ENCODE data around the gene TRPM3.

Gene TRPM3

GRCh38 chr9:70987986-70988385 is 133.4 kb downstream of the TRPM3 start:
- no peak overlapping the region for H3K4me3 ChIP-seq (replicated peaks; ENCODE audit: insufficient read depth, low read length)
- no peak for TF ChIP-seq POLR2AphosphoS5 (IDR thresholded peaks at IDR 0.05; ENCODE audit: low read depth)
- TF ChIP-seq CTCF (IDR thresholded peaks at IDR 0.05; ENCODE audit: insufficient read depth, low read length), result no peak
- TF ChIP-seq SPI1 (IDR thresholded peaks at IDR 0.05; ENCODE audit: borderline replicate concordance, low read depth), result no peak
- TF ChIP-seq GABPA (IDR thresholded peaks at IDR 0.05; ENCODE audit: low read depth), result no peak
- no peak overlapping the region for H3K27ac ChIP-seq (replicated peaks)
- DNase-seq (ENCODE audit: low read depth in 1 of 2, low spot score in 1 of 2), result no peak
- H3K27me3 ChIP-seq (ENCODE audit: insufficient read depth, poor library complexity, severe bottlenecking), result no peaks in the 10 kb centered on the region

GRCh38 chr9:70986984-70987383 is 134.4 kb downstream of the TRPM3 start:
- no peak overlapping the region for H3K4me3 ChIP-seq (replicated peaks; ENCODE audit: insufficient read depth, low read length)
- TF ChIP-seq SPI1 (IDR thresholded peaks at IDR 0.05; ENCODE audit: borderline replicate concordance, low read depth) (no peak), POLR2AphosphoS5 (IDR thresholded peaks at IDR 0.05; ENCODE audit: low read depth) (no peak), GABPA (IDR thresholded peaks at IDR 0.05; ENCODE audit: low read depth) (no peak), REST (IDR thresholded peaks at IDR 0.05; ENCODE audit: insufficient replicate concordance, low read depth) (no peak), CTCF (IDR thresholded peaks at IDR 0.05; ENCODE audit: insufficient read depth, low read length) (no peak)
- H3K27ac ChIP-seq (replicated peaks), result no peak overlapping the region
- no peaks in the 10 kb centered on the region for H3K27me3 ChIP-seq (ENCODE audit: insufficient read depth, poor library complexity, severe bottlenecking)
- DNase-seq (ENCODE audit: low read depth in 1 of 2, low spot score in 1 of 2), result no peak

GRCh38 chr9:70983723-70984295 is 137.6 kb downstream of the TRPM3 start:
- no peaks in the 10 kb centered on the region for H3K27me3 ChIP-seq (ENCODE audit: insufficient read depth, poor library complexity, severe bottlenecking)
- DNase-seq (ENCODE audit: low read depth in 1 of 2, low spot score in 1 of 2), result no peak
- no peak overlapping the region for H3K27ac ChIP-seq (replicated peaks)
- H3K4me3 ChIP-seq (replicated peaks; ENCODE audit: insufficient read depth, low read length), result no peak overlapping the region
- TF ChIP-seq GABPA (IDR thresholded peaks at IDR 0.05; ENCODE audit: low read depth), result no peak

GRCh38 chr9:70981312-70981711 is 140.1 kb downstream of the TRPM3 start:
- DNase-seq (ENCODE audit: low read depth in 1 of 2, low spot score in 1 of 2), result no peak
- Histone ChIP-seq H3K27me3 (ENCODE audit: insufficient read depth, poor library complexity, severe bottlenecking) (no peaks in the 10 kb centered on the region), H3K4me3 (replicated peaks; ENCODE audit: insufficient read depth, low read length) (no peak overlapping the region), H3K27ac (replicated peaks) (no peak overlapping the region)
- no peak for TF ChIP-seq REST (IDR thresholded peaks at IDR 0.05; ENCODE audit: insufficient replicate concordance, low read depth)
- no peak for TF ChIP-seq CTCF (IDR thresholded peaks at IDR 0.05; ENCODE audit: insufficient read depth, low read length)
- no peak for TF ChIP-seq GABPA (IDR thresholded peaks at IDR 0.05; ENCODE audit: low read depth)
- TF ChIP-seq POLR2AphosphoS5 (IDR thresholded peaks at IDR 0.05; ENCODE audit: low read depth), result no peak
